GM19397 (cell line): Measurements from ENCODE around the gene SOX18.

Experiments
- ATAC-seq: cut with Tn5 transposase; IDR thresholded peaks from one replicate; pipeline ENCODE4 v1.9.1; 2021; ENCODE audit warnings: mild to moderate bottlenecking, moderate library complexity; ENCODE audit not compliant: unreplicated experiment

Gene SOX18

GRCh38 chr20:64039293-64040160 is 9.9 kb downstream of the SOX18 start:
- ATAC-seq = no peak

- ATAC-seq = peak; percentile 50
Measured at GRCh38 chr20:64038565-64039292, 10.7 kb downstream of the SOX18 start.

GRCh38 chr20:64038224-64038564 is 11.2 kb downstream of the SOX18 start:
- ATAC-seq = peak; percentile 37

GRCh38 chr20:64037498-64038213 is 11.8 kb downstream of the SOX18 start:
- no peak for ATAC-seq

- no peak for ATAC-seq
Measured at GRCh38 chr20:64037199-64037497, 12.3 kb downstream of the SOX18 start.

GRCh38 chr20:64036346-64037198 is 12.9 kb downstream of the SOX18 start:
- no peak for ATAC-seq

GRCh38 chr20:64035933-64036345 is 13.5 kb downstream of the SOX18 start, which contains the start of gene C20orf204:
C20orf204 (plus strand) TSS chr20:64036182; CDS start chr20:64036324, 142 bp downstream.
- ATAC-seq = no peak

- ATAC-seq = no peak
Measured at GRCh38 chr20:64035066-64035932, 14.1 kb downstream of the SOX18 start.

GRCh38 chr20:64033981-64034493 is 15.4 kb downstream of the SOX18 start:
- ATAC-seq = no peak

- ATAC-seq = no peak
Measured at GRCh38 chr20:64032706-64033624, 16.5 kb downstream of the SOX18 start.

GRCh38 chr20:64031822-64032314 is 17.6 kb downstream of the SOX18 start:
- ATAC-seq = no peak

GRCh38 chr20:64030371-64031134 is 18.9 kb downstream of the SOX18 start:
- no peak for ATAC-seq

GRCh38 chr20:64029293-64030117 is 19.9 kb downstream of the SOX18 start:
- no peak for ATAC-seq

- ATAC-seq = no peak
Measured at GRCh38 chr20:64027981-64028685, 21.3 kb downstream of the SOX18 start.

- ATAC-seq = no peak
Measured at GRCh38 chr20:64025826-64026412, 23.5 kb downstream of the SOX18 start.
